ENCODE data around the gene LAMTOR1.

- TF ChIP-seq CTCF (IDR thresholded peaks at IDR 0.05) (no peak), EZH2 (IDR thresholded peaks at IDR 0.05; ENCODE audit: borderline replicate concordance, insufficient read depth, low read depth, low read length, poor library complexity, severe bottlenecking) (no peak)
These were observed 19.5 kb upstream of the LAMTOR1 start for GRCh38 chr11:72122607-72123006.

All from B cell (primary cell).